Dendritic cell treated with granulocyte-macrophage colony-stimulating factor and Interleukin-4, amounts not matched to agents 40 ng/mL and 50 ng/mL, for 4 days (primary cell): ENCODE results near the gene DUSP5.
"Not testable (repeated sequence)": the region's sequence is repeated elsewhere in the genome, so short reads cannot be mapped to it uniquely, and the experiment has no call there.

ENCODE experiments used
- H3K27ac Mint-ChIP-seq: one replicate; pipeline ENCODE4 v1.8.0; 2022; ENCODE audit warnings: mild to moderate bottlenecking, mixed read lengths
- H3K27me3 Mint-ChIP-seq: one replicate; pipeline ENCODE4 v1.8.0; 2022; ENCODE audit warnings: mild to moderate bottlenecking, mixed read lengths
- H3K36me3 Mint-ChIP-seq: one replicate; pipeline ENCODE4 v1.8.0; 2022; ENCODE audit warnings: low read depth, mixed read lengths
- H3K4me1 Mint-ChIP-seq: one replicate; pipeline ENCODE4 v1.8.0; 2022; ENCODE audit warnings: low read depth, mixed read lengths
- H3K4me3 Mint-ChIP-seq: one replicate; pipeline ENCODE4 v1.8.0; 2022; ENCODE audit warnings: mild to moderate bottlenecking, moderate library complexity, mixed read lengths
- H3K9me3 Mint-ChIP-seq: one replicate; pipeline ENCODE4 v1.8.0; 2022; ENCODE audit warnings: mixed read lengths
- intact Hi-C: fragments of 100-400 bp; cut with micrococcal nuclease; formaldehyde crosslinking; loops from one replicate; pipeline ENCODE4 v1.15.0; 2022

The DUSP5 gene

GRCh38 chr10:110468258-110468657 lies 29.4 kb upstream of the DUSP5 start:
- H3K27ac Mint-ChIP-seq, H3K4me3 Mint-ChIP-seq, H3K36me3 Mint-ChIP-seq, H3K27me3 Mint-ChIP-seq, H3K4me1 Mint-ChIP-seq, H3K9me3 Mint-ChIP-seq, intact Hi-C loops: not testable (repeated sequence)

DNA sequence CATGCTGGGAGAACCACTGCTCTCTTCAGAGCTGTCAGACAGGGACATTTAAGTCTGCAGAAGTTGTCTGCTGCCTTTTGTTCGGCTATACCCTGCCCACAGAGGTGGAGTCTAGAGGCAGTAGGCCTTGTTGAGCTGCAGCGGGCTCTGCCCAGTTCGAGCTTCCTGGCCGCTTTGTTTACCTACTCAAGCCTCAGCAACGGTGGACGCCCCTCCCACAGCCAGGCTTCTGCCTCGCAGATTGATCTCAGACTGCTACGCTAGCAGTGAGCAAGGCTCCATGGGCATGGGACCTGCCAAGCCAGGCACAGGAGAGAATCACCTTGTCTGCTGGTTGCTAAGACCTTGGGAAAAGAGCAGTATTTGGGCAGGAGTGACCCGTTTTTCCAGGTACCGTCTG lies 27.2 kb upstream of the DUSP5 start:
- H3K36me3 Mint-ChIP-seq, H3K9me3 Mint-ChIP-seq, H3K4me3 Mint-ChIP-seq, H3K27ac Mint-ChIP-seq, H3K4me1 Mint-ChIP-seq, intact Hi-C loops, H3K27me3 Mint-ChIP-seq: not testable (repeated sequence)

DNA sequence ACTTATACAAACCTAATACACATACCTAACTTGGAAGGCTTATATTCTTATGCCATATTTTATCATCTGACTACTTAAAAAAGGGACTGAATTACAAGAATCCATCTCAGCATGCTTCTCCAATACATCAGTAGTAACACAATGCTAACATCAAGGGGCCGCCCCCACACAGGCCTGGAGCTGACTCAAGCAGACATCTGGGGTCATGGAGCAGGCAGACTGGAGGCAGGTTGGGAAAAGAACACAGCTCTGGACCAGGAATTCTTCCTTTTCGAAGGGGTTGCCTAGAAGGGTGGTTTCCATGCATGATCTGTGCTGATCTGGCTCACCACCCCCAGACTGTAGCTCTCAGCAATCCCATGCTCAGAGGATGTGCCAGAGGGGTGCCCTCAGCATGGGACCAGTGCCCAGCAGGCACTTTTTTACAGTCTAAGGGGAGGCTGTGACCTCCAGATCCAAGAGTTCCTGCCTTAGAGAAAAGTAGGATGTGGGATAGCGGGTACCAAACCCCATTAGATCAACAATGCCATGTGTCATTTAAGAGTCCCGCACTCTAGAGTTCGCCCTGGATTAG lies 26.1 kb upstream of the DUSP5 start:
- intact Hi-C loops: no loop called here
- H3K36me3 Mint-ChIP-seq: no peaks in the 10 kb centered on the region
- no peaks in the 10 kb centered on the region for H3K9me3 Mint-ChIP-seq
- no peak overlapping the region for H3K27ac Mint-ChIP-seq
- H3K4me3 Mint-ChIP-seq: no peak overlapping the region
- H3K4me1 Mint-ChIP-seq: no peaks in the 10 kb centered on the region
- H3K27me3 Mint-ChIP-seq: peaks cover 4% of the 10 kb centered on the region

- H3K9me3 Mint-ChIP-seq: no peaks in the 10 kb centered on the region
- H3K27ac Mint-ChIP-seq: no peak overlapping the region
- peaks cover 11% of the 10 kb centered on the region for H3K27me3 Mint-ChIP-seq
- no peak overlapping the region for H3K4me3 Mint-ChIP-seq
- intact Hi-C loops: no loop called here
- H3K36me3 Mint-ChIP-seq: no peaks in the 10 kb centered on the region
- H3K4me1 Mint-ChIP-seq: no peaks in the 10 kb centered on the region
Observed at GRCh38 chr10:110474017-110474416, 23.7 kb upstream of the DUSP5 start.

- peaks cover 11% of the 10 kb centered on the region for H3K27me3 Mint-ChIP-seq
- H3K27ac Mint-ChIP-seq: no peak overlapping the region
- no peaks in the 10 kb centered on the region for H3K9me3 Mint-ChIP-seq
- intact Hi-C loops: no loop called here
- H3K4me1 Mint-ChIP-seq: no peaks in the 10 kb centered on the region
- H3K36me3 Mint-ChIP-seq: no peaks in the 10 kb centered on the region
- H3K4me3 Mint-ChIP-seq: no peak overlapping the region
Observed at GRCh38 chr10:110474826-110475225, 22.9 kb upstream of the DUSP5 start.

GRCh38 chr10:110475722-110476515 lies 21.8 kb upstream of the DUSP5 start:
- intact Hi-C loops: no loop called here
- Mint-ChIP-seq H3K4me1 (no peaks in the 10 kb centered on the region), H3K27ac (no peak overlapping the region), H3K4me3 (no peak overlapping the region), H3K36me3 (no peaks in the 10 kb centered on the region), H3K27me3 (peaks cover 13% of the 10 kb centered on the region), H3K9me3 (no peaks in the 10 kb centered on the region)

- H3K27ac Mint-ChIP-seq: no peak overlapping the region
- H3K9me3 Mint-ChIP-seq: no peaks in the 10 kb centered on the region
- H3K4me1 Mint-ChIP-seq: no peaks in the 10 kb centered on the region
- H3K36me3 Mint-ChIP-seq: no peaks in the 10 kb centered on the region
- H3K4me3 Mint-ChIP-seq: no peak overlapping the region
- peaks cover 26% of the 10 kb centered on the region for H3K27me3 Mint-ChIP-seq
- intact Hi-C loops: no loop called here
Observed at GRCh38 chr10:110479710-110480109, 18.0 kb upstream of the DUSP5 start.

DNA sequence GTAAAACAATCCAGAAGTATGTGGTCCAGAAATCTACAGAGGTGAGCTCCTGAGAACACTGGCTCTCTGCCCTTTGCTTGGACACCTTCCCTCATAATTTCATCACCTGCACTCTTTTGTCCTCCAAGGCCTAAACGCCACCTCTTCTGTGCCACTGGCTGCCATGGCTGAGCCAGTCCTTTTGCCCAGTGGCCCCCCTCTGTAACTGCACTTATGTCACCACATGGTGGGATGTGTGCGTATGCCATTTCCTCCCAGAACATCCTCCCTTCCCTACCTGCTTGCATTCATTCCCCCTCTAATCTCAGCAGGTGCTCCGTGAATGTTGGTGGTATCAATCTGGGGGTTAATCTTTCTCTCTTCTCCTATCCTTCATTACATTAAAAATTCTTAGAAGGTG lies 17.3 kb upstream of the DUSP5 start:
- Mint-ChIP-seq H3K4me3 (no peak overlapping the region), H3K36me3 (no peaks in the 10 kb centered on the region), H3K27me3 (peaks cover 28% of the 10 kb centered on the region), H3K4me1 (no peaks in the 10 kb centered on the region), H3K9me3 (no peaks in the 10 kb centered on the region), H3K27ac (no peak overlapping the region)
- intact Hi-C loops: no loop called here

GRCh38 chr10:110481919-110482318 lies 15.8 kb upstream of the DUSP5 start:
- Mint-ChIP-seq H3K27ac (no peak overlapping the region), H3K4me3 (no peak overlapping the region), H3K4me1 (no peaks in the 10 kb centered on the region), H3K27me3 (peaks cover 29% of the 10 kb centered on the region), H3K9me3 (no peaks in the 10 kb centered on the region), H3K36me3 (no peaks in the 10 kb centered on the region)
- intact Hi-C loops: no loop called here

DNA sequence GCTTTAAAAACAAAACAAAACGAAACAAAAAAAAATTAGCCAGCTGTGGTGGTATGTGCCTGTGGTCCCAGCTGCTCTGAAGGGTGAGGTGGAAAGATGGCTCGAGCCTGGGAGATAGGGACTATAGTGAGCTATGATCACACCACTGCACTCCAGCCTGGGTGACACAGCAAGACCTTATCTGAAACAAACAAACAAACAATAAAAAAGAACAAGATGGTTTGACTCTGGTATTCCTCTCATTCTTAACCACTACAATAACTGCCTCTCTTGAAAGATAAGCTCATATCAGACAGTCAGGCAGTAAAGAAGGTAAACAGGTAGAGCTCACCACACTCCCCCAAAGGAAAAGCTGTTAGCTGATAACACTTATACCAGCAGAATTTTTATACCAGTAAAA lies 14.1 kb upstream of the DUSP5 start:
- no peaks in the 10 kb centered on the region for H3K9me3 Mint-ChIP-seq
- H3K36me3 Mint-ChIP-seq: no peaks in the 10 kb centered on the region
- no peaks in the 10 kb centered on the region for H3K4me1 Mint-ChIP-seq
- intact Hi-C loops: no loop called here
- no peak overlapping the region for H3K4me3 Mint-ChIP-seq
- peaks cover 36% of the 10 kb centered on the region for H3K27me3 Mint-ChIP-seq
- no peak overlapping the region for H3K27ac Mint-ChIP-seq

GRCh38 chr10:110485541-110485940 lies 12.2 kb upstream of the DUSP5 start:
- peaks cover 51% of the 10 kb centered on the region for H3K27me3 Mint-ChIP-seq
- H3K27ac Mint-ChIP-seq: no peak overlapping the region
- intact Hi-C loops: no loop called here
- H3K36me3 Mint-ChIP-seq: no peaks in the 10 kb centered on the region
- H3K4me3 Mint-ChIP-seq: no peak overlapping the region
- H3K9me3 Mint-ChIP-seq: no peaks in the 10 kb centered on the region
- H3K4me1 Mint-ChIP-seq: no peaks in the 10 kb centered on the region

GRCh38 chr10:110486680-110487410 lies 10.9 kb upstream of the DUSP5 start:
- H3K36me3 Mint-ChIP-seq: no peaks in the 10 kb centered on the region
- peaks cover 40% of the 10 kb centered on the region for H3K27me3 Mint-ChIP-seq
- H3K4me3 Mint-ChIP-seq: no peak overlapping the region
- no peaks in the 10 kb centered on the region for H3K9me3 Mint-ChIP-seq
- H3K27ac Mint-ChIP-seq: no peak overlapping the region
- intact Hi-C loops: no loop called here
- H3K4me1 Mint-ChIP-seq: no peaks in the 10 kb centered on the region

GRCh38 chr10:110487411-110488331 lies 10.0 kb upstream of the DUSP5 start:
- Mint-ChIP-seq H3K9me3 (no peaks in the 10 kb centered on the region), H3K4me3 (no peak overlapping the region), H3K36me3 (no peaks in the 10 kb centered on the region), H3K27me3 (peaks cover 43% of the 10 kb centered on the region), H3K27ac (no peak overlapping the region), H3K4me1 (peaks cover 4% of the 10 kb centered on the region)
- intact Hi-C loops: no loop called here

GRCh38 chr10:110488332-110488681 lies 9.4 kb upstream of the DUSP5 start:
- H3K9me3 Mint-ChIP-seq: no peaks in the 10 kb centered on the region
- H3K27ac Mint-ChIP-seq: no peak overlapping the region
- intact Hi-C loops: no loop called here
- H3K36me3 Mint-ChIP-seq: no peaks in the 10 kb centered on the region
- peaks cover 46% of the 10 kb centered on the region for H3K27me3 Mint-ChIP-seq
- peaks cover 5% of the 10 kb centered on the region for H3K4me1 Mint-ChIP-seq
- no peak overlapping the region for H3K4me3 Mint-ChIP-seq
